Smooth muscle cell (in vitro differentiated cells): ENCODE results near the gene LRP11. TPM values are rescaled to one million over a fixed set of nuclear protein-coding genes. Genes with fewer than 3 reads are reported as not detected.

Source experiments
- DNase-seq: peaks from one replicate; lab custom pipeline; 2025; ENCODE audit not compliant: unreplicated experiment; lab: John Stamatoyannopoulos, UW
- H2AFZ ChIP-seq: fragments of 200-600 bp; sonication (generic); 2 replicates; pipeline ENCODE4 v1.6.0; 2016; ENCODE audit warnings: antibody characterized with exemption, low read depth, mild to moderate bottlenecking
- H3F3A ChIP-seq: fragments of 200-600 bp; sonication (generic); 2 replicates; pipeline ENCODE4 v1.6.0; 2017; ENCODE audit warnings: antibody characterized with exemption, low read depth
- H3K27ac ChIP-seq: fragments of 200-600 bp; sonication (generic); 2 replicates; pipeline ENCODE4 v1.5.1; 2016; ENCODE audit warnings: low read depth, mild to moderate bottlenecking
- H3K27me3 ChIP-seq: fragments of 200-600 bp; sonication (generic); 2 replicates; pipeline ENCODE4 v1.6.1; 2016; ENCODE audit warnings: low read depth, mild to moderate bottlenecking
- H3K36me3 ChIP-seq: fragments of 200-600 bp; sonication (generic); 2 replicates; pipeline ENCODE4 v1.5.1; 2016; ENCODE audit warnings: low read depth
- H3K4me1 ChIP-seq: fragments of 200-600 bp; sonication (generic); 2 replicates; pipeline ENCODE4 v1.5.1; 2016; ENCODE audit warnings: low read depth
- H3K4me2 ChIP-seq: fragments of 200-600 bp; sonication (generic); 2 replicates; pipeline ENCODE4 v1.6.0; 2016; ENCODE audit warnings: mild to moderate bottlenecking
- H3K4me3 ChIP-seq: fragments of 200-600 bp; sonication (generic); 2 replicates; pipeline ENCODE4 v1.5.1; 2016; ENCODE audit warnings: mild to moderate bottlenecking
- H3K79me2 ChIP-seq: fragments of 200-600 bp; sonication (generic); 2 replicates; pipeline ENCODE4 v1.6.0; 2016; ENCODE audit warnings: low read depth, mild to moderate bottlenecking
- H3K9ac ChIP-seq: fragments of 200-600 bp; sonication (generic); 2 replicates; pipeline ENCODE4 v1.6.0; 2016; ENCODE audit warnings: low read depth
- H3K9me3 ChIP-seq: fragments of 200-600 bp; sonication (generic); replicated peaks from 2 replicates; pipeline ENCODE4 v1.5.1; 2016; ENCODE audit warnings: low read depth
- H4K20me1 ChIP-seq: fragments of 200-600 bp; sonication (generic); 2 replicates; pipeline ENCODE4 v1.6.0; 2016; ENCODE audit warnings: low read depth
- CTCF ChIP-seq: fragments of 200-600 bp; sonication (generic); IDR thresholded peaks from 2 replicates; pipeline ENCODE4 v1.5.1; 2017; ENCODE audit warnings: borderline replicate concordance, mild to moderate bottlenecking, antibody characterized with exemption; ENCODE audit not compliant: insufficient read depth, poor library complexity, severe bottlenecking
- WGBS: methylation state at CpG from one replicate; pipeline ENCODE4 v1.1.7; 2016; ENCODE audit warnings: low lambda C conversion rate; 5-methylcytosine and 5-hydroxymethylcytosine counted together
- polyA plus RNA-seq: library from polyadenylated mRNA; unstranded; fragments of >200 nt; fragmentation: Nextera tagmentation; extraction: Ambion mirVana; gene quantifications from 2 replicates; pipeline ENCODE4 v1.2.1, GENCODE V29; 2016
- total RNA-seq: library from RNA; depleted of rRNA; stranded (reverse); fragments of >200 nt; gene quantifications from 2 replicates; pipeline ENCODE4 v1.2.3, GENCODE V29; 2014

The LRP11 gene
- total and polyA plus RNA-seq, 2 experiments from 2014 or later = 69.5 to 75.3 TPM

GRCh38 chr6:149823013-149823412 is 41.1 kb downstream of the LRP11 start:
- Histone ChIP-seq H3K36me3 (no peaks in the 10 kb centered on the region), H4K20me1 (no peaks in the 10 kb centered on the region), H3K4me2 (no peak overlapping the region), H3K9ac (no peak overlapping the region), H3K27ac (no peak overlapping the region), H3F3A (no peaks in the 10 kb centered on the region), H3K9me3 (no peaks in the 10 kb centered on the region), H3K27me3 (no peaks in the 10 kb centered on the region), H2AFZ (no peak overlapping the region), H3K4me1 (no peaks in the 10 kb centered on the region), H3K4me3 (no peak overlapping the region), H3K79me2 (no peaks in the 10 kb centered on the region)
- no peak for TF ChIP-seq CTCF
- 96% methylated on average over 4 of the region's 4 CpGs for WGBS
- DNase-seq = no peak

GRCh38 chr6:149821492-149821891 is 42.7 kb downstream of the LRP11 start:
- H3K9me3 ChIP-seq = no peaks in the 10 kb centered on the region
- H3K4me2 ChIP-seq = no peak overlapping the region
- no peak overlapping the region for H3K27ac ChIP-seq
- TF ChIP-seq CTCF = no peak
- WGBS = 84% methylated on average over 1 of the region's 1 CpG
- H3K4me1 ChIP-seq = no peaks in the 10 kb centered on the region
- H3K9ac ChIP-seq = no peak overlapping the region
- DNase-seq = no peak
- H3K27me3 ChIP-seq = no peaks in the 10 kb centered on the region
- no peak overlapping the region for H2AFZ ChIP-seq
- H3K36me3 ChIP-seq = no peaks in the 10 kb centered on the region
- no peaks in the 10 kb centered on the region for H4K20me1 ChIP-seq
- H3F3A ChIP-seq = no peaks in the 10 kb centered on the region
- H3K79me2 ChIP-seq = no peaks in the 10 kb centered on the region
- H3K4me3 ChIP-seq = no peak overlapping the region

- H3K27me3 ChIP-seq = no peaks in the 10 kb centered on the region
- no peaks in the 10 kb centered on the region for H3F3A ChIP-seq
- no peak overlapping the region for H3K9ac ChIP-seq
- H3K27ac ChIP-seq = no peak overlapping the region
- H3K4me1 ChIP-seq = no peaks in the 10 kb centered on the region
- no peak for DNase-seq
- no peak overlapping the region for H2AFZ ChIP-seq
- H3K4me3 ChIP-seq = no peak overlapping the region
- 95% methylated on average over 7 of the region's 7 CpGs for WGBS
- H3K36me3 ChIP-seq = no peaks in the 10 kb centered on the region
- TF ChIP-seq CTCF = no peak
- H3K4me2 ChIP-seq = no peak overlapping the region
- no peaks in the 10 kb centered on the region for H3K79me2 ChIP-seq
- H4K20me1 ChIP-seq = no peaks in the 10 kb centered on the region
- H3K9me3 ChIP-seq = no peaks in the 10 kb centered on the region
Observed at GRCh38 chr6:149820506-149820905, 43.7 kb downstream of the LRP11 start.

- Histone ChIP-seq H3K27ac (no peak overlapping the region), H3K27me3 (no peaks in the 10 kb centered on the region), H3K36me3 (no peaks in the 10 kb centered on the region), H4K20me1 (no peaks in the 10 kb centered on the region), H2AFZ (no peak overlapping the region), H3K4me1 (no peaks in the 10 kb centered on the region), H3K79me2 (no peaks in the 10 kb centered on the region), H3K9ac (no peak overlapping the region), H3F3A (no peaks in the 10 kb centered on the region), H3K9me3 (no peaks in the 10 kb centered on the region), H3K4me2 (no peak overlapping the region), H3K4me3 (no peak overlapping the region)
- 99% methylated on average over 4 of the region's 4 CpGs for WGBS
- no peak for DNase-seq
- no peak for TF ChIP-seq CTCF
Observed at GRCh38 chr6:149815788-149816187, 48.4 kb downstream of the LRP11 start.
